GM12874 (cell line): ENCODE data around the gene SKI.

Experiments used
- CTCF ChIP-seq: IDR thresholded peaks from 2 replicates; pipeline ENCODE4 v1.5.1; 2011; ENCODE audit warnings: low read depth, mild to moderate bottlenecking, control low read depth, low read length, moderate library complexity; ENCODE audit not compliant: insufficient read depth

The SKI gene

GRCh38 chr1:2320760-2321667, 92.9 kb downstream of the SKI start:
- no peak for TF ChIP-seq CTCF

GRCh38 chr1:2322065-2322571, 94.0 kb downstream of the SKI start:
- no peak for TF ChIP-seq CTCF

- TF ChIP-seq CTCF: no peak
Observed at GRCh38 chr1:2322581-2323211, 94.6 kb downstream of the SKI start.

GRCh38 chr1:2323451-2323974, 95.4 kb downstream of the SKI start:
- TF ChIP-seq CTCF: no peak

- no peak for TF ChIP-seq CTCF
Observed at GRCh38 chr1:2324553-2325366, 96.6 kb downstream of the SKI start.

- TF ChIP-seq CTCF: no peak
Observed at GRCh38 chr1:2326524-2326923, 98.4 kb downstream of the SKI start.

- TF ChIP-seq CTCF: no peak
Observed at GRCh38 chr1:2327841-2328240, 99.7 kb downstream of the SKI start.
